HepG2 (cell line): Measurements from ENCODE around the gene FXYD4. TPM values are rescaled to one million over a fixed set of nuclear protein-coding genes. Genes with fewer than 3 reads are reported as not detected.
A peak's percentile ranks its signal among the peaks of the same experiment; 100 is the strongest.

Experiments used
- CHCHD3 ChIP-seq: sonication (generic); formaldehyde crosslinking; IDR thresholded peaks from 2 replicates; pipeline ENCODE4 v1.8.0; 2022; ENCODE audit warnings: mild to moderate bottlenecking, missing genetic modification reagents, moderate library complexity
- DMTF1 ChIP-seq: sonication (generic); formaldehyde crosslinking; IDR thresholded peaks from 2 replicates; pipeline ENCODE4 v1.4.0; 2020; ENCODE audit warnings: mild to moderate bottlenecking, missing genetic modification reagents
- ELF4 ChIP-seq: sonication (generic); formaldehyde crosslinking; IDR thresholded peaks from 2 replicates; pipeline ENCODE4 v1.5.0; 2020; ENCODE audit warnings: missing genetic modification reagents, mild to moderate bottlenecking, moderate library complexity, borderline replicate concordance
- ZMAT5 ChIP-seq: sonication (generic); formaldehyde crosslinking; IDR thresholded peaks from 2 replicates; pipeline ENCODE4 v1.5.0; 2020; ENCODE audit warnings: mild to moderate bottlenecking, low read depth, missing genetic modification reagents, borderline replicate concordance
- ZNF318 ChIP-seq: sonication (generic); formaldehyde crosslinking; IDR thresholded peaks from 2 replicates; pipeline ENCODE4 v1.4.0; 2020; ENCODE audit warnings: mild to moderate bottlenecking, missing genetic modification reagents
- ZNF546 ChIP-seq: sonication (generic); formaldehyde crosslinking; conservative IDR thresholded peaks from 2 replicates; pipeline ENCODE4 v1.8.1; 2023; ENCODE audit warnings: mild to moderate bottlenecking, missing genetic modification reagents
- ZNF567 ChIP-seq: sonication (generic); formaldehyde crosslinking; IDR thresholded peaks from 2 replicates; pipeline ENCODE4 v1.8.1; 2023; ENCODE audit warnings: mild to moderate bottlenecking, missing genetic modification reagents, borderline replicate concordance
- ZNF775 ChIP-seq: sonication (generic); formaldehyde crosslinking; IDR thresholded peaks from 2 replicates; pipeline ENCODE4 v1.4.0; 2020; ENCODE audit warnings: missing genetic modification reagents, mild to moderate bottlenecking, moderate library complexity, borderline replicate concordance
- ZNF883 ChIP-seq: sonication (generic); formaldehyde crosslinking; IDR thresholded peaks from 2 replicates; pipeline ENCODE4 v1.5.1; 2020; ENCODE audit warnings: mild to moderate bottlenecking, missing genetic modification reagents; ENCODE audit errors: not compliant biosample characterization
- polyA plus RNA-seq, 8 experiments: library from polyadenylated mRNA; depleted of rRNA in 3 of 8; stranded (reverse) in 7 of 8; unstranded in 1 of 8; fragments of >200 nt; fragmentation: Illumina TruSeq in 4 of 8; extraction: Trizol in 4 of 8; gene quantifications; 2 replicates each; pipeline versions ENCODE4 v1.2.1 to v1.2.3, GENCODE V29; 2011 to 2016; ENCODE audit warnings: low read depth in 4 of 8, missing spikeins in 1 of 8, mixed read lengths in 1 of 8; ENCODE audit not compliant: insufficient read depth in 1 of 8
- total RNA-seq, 5 experiments: library from RNA; depleted of rRNA; stranded (reverse); fragments of >200 nt; fragmentation: Illumina TruSeq; extraction: Trizol; gene quantifications; 2 replicates each; pipeline ENCODE4 v1.2.3, GENCODE V29; 2016; ENCODE audit warnings: low read depth in 1 of 5
- TF ChIP-seq, protein P1 (sequence below): IDR thresholded peaks from 2 replicates; pipeline ENCODE4 v1.6.1; 2016; ENCODE audit warnings: mild to moderate bottlenecking, missing biosample characterization, missing genetic modification reagents
- TF ChIP-seq, protein P2 (sequence below): sonication (generic); formaldehyde crosslinking; IDR thresholded peaks from 2 replicates; pipeline ENCODE4 v1.4.0; 2020; ENCODE audit warnings: mild to moderate bottlenecking, missing genetic modification reagents

The FXYD4 gene
- total and polyA plus RNA-seq, 2 of the 13 experiments (the other 11 are each of a cell fraction or from before 2014, with no cell fraction given) = not detected

DNA sequence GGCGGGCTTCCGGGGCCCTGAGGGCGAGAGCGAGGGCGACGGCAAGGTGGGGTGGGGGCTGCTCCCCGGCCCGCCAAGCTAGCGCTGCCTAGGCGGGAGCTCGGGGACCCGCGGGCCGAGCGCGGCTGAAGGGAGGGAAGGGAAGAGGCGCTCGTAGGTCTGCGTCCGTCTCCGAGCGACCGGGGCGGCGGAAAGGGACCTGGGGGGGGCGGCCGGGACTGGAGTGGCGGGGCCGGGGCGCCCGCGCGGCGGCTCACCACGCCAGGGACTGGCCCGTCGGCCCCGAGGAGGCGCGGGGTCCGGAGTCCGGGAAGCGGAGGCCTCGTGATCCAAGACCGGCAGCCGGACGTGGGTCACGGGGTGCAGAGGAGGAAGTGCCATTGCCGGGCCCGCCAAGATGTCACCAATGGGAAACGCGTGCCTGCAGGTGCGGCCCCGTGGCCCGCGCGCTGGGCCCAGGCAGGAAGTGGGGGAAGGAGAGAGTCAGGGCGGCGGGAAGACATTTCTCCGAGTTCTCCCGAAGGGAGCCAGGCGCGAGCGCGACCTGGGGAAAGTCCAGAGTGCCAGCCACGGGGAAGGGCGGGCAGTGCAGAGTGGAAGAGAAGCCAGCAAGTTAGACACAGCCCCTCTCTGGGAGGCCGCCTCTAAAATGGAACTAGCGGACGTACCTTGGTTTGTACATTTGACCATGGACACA is 25.6 kb downstream of the FXYD4 start (continued):
- TF ChIP-seq DMTF1 = no peak; the same call in 1 of the 2 replicates
- peak; percentile 37; the same call in 1 of the 2 replicates for TF ChIP-seq ZNF546
- TF ChIP-seq ZNF883 (CRISPR knock-in tag) = no peak
- TF ChIP-seq ZNF775 (CRISPR knock-in tag) = no peak
- TF ChIP-seq, protein P1, sequence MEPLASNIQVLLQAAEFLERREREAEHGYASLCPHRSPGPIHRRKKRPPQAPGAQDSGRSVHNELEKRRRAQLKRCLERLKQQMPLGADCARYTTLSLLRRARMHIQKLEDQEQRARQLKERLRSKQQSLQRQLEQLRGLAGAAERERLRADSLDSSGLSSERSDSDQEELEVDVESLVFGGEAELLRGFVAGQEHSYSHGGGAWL = peak; percentile 97
- peak; percentile 91; the same call in 1 of the 2 replicates for TF ChIP-seq ZNF318
- peak; percentile 90; the same call in 1 of the 2 replicates for TF ChIP-seq CHCHD3 (CRISPR knock-in tag)
- TF ChIP-seq, protein P2, sequence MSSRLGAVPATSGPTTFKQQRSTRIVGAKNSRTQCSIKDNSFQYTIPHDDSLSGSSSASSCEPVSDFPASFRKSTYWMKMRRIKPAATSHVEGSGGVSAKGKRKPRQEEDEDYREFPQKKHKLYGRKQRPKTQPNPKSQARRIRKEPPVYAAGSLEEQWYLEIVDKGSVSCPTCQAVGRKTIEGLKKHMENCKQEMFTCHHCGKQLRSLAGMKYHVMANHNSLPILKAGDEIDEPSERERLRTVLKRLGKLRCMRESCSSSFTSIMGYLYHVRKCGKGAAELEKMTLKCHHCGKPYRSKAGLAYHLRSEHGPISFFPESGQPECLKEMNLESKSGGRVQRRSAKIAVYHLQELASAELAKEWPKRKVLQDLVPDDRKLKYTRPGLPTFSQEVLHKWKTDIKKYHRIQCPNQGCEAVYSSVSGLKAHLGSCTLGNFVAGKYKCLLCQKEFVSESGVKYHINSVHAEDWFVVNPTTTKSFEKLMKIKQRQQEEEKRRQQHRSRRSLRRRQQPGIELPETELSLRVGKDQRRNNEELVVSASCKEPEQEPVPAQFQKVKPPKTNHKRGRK = no peak
- no peak for TF ChIP-seq ZNF567
- TF ChIP-seq ZMAT5 = 0 out of 2 replicates have a peak, but pooled peaks have one; percentile 14
- TF ChIP-seq ELF4 (CRISPR knock-in tag) = peak; percentile 93
